Measurements from ENCODE around the gene ARHGAP12.

DNA sequence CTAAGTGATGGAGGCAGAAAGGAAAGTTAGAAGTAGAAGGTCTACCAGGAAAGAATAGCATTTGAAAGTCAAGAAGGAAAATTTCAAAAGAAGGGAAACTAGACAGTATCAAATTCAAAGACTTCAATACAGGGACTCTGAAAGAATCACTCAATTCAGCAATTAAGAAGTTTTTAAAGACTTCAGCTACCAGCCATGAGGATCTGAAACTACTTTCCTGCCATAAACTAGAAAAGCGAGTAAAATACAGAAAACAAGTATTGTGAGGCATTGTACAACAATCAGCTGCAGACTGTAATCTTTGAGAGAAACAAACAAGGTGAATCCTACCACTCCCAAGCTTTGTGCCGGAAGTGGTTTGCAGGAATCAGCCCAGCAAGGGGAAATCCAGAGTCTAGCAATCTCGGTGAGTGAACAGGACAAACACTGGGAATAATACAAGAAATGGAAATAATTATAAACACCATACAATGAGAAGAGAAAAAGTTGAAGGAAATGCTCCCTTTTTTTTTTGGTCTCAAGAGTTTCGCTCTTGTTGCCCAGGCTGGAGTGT, 62.4 kb downstream of the ARHGAP12 start:
- TF ChIP-seq EZH2phosphoT487 (IDR thresholded peaks at IDR 0.05; ENCODE audit: borderline replicate concordance, low read length) (no peak), CTCF (IDR thresholded peaks at IDR 0.05; ENCODE audit: low read depth, low read length, poor library complexity, severe bottlenecking) (no peak)
